Fibroblast of skin of scalp (primary cell): ENCODE results near the gene VSNL1.
"Not testable (repeated sequence)": the region's sequence is repeated elsewhere in the genome, so short reads cannot be mapped to it uniquely, and the experiment has no call there.

Source experiments
- DNase-seq: peaks from one replicate; pipeline ENCODE4 v3.0.0-alpha.2; 2013

The VSNL1 gene

DNA sequence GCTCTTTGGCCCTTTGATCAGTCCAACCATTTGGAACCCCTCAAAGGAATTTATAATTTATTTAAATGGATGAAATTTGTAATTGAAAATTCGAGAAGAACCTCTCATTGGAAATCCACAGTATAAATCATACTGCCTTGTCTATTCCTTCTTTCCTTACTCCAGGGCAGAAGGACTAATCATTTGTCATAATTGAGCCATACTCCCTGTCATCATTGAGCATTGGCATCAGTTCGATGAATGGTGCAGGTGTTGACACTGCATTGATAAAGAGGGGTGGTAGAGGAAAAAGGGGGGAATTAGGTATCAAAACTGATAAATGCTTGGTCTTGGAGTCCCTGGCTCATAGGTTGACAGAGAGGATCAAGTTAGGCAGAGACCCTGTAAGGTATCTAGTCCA, 2.0 kb downstream of the VSNL1 start:
- no peak for DNase-seq

DNA sequence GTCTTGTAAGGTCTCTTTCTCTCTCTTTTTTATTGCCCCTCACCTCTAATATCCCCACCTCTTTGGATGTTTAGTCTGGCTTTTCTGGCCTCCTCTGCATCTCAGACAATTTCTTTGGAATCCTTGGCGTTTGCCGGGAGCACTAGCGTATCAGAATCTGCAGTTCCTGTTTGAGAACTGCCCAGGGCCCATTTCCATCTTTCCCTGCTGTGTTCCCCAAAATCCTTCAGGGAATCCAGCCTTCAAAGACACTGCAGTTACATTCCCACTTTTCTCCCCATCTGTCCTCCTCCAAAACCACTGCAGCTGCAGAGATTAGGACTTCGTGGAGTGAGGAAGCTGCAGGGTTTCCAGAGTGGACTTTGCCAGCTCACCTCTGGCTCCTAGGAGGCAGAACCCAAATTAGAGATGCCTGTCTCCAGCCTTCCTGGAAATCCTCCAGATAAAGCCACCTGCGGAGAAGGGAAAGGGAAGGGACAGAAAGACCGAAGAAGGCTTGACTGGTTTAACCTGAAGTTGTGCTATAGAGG, 2.7 kb downstream of the VSNL1 start:
- no peak for DNase-seq

DNA sequence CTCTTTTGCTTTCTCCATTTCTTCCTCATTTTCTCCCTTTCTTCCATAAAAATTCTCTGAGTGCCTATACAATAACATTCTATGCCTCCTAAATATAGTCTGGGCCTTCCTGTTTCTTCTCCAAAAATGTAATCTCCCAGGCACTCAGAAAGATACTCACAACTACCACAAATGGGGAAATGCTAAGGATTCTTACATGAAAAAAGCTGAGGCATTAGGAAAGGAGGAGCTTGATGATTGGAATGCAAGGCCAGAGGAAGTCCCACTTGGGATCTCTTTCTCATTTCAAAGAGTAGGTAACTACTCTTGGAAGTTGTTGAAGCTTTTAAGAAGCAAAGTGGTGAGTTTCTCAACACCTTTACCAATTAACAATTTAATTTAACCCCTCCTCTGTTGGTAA, 3.4 kb downstream of the VSNL1 start:
- DNase-seq: peak; percentile 71

DNA sequence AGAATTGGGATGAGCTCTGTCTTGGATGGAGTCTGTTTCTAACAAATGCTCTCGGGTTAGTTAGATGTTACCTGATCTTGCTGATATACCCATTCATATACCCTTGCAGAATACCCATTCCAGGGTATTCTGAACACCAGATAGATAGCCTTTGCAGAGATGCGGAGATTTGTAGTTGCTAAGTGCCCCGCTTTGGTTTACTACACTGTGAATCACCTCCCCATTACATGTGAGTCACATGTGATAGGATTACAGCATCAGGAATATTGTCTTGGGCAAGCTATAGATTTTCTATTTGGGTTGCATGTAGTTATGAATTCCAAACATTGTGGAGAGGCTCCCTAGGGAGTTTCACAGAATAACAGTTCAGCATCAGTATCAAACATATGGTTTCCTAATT, 3.8 kb downstream of the VSNL1 start:
- DNase-seq: peak; percentile 90

DNA sequence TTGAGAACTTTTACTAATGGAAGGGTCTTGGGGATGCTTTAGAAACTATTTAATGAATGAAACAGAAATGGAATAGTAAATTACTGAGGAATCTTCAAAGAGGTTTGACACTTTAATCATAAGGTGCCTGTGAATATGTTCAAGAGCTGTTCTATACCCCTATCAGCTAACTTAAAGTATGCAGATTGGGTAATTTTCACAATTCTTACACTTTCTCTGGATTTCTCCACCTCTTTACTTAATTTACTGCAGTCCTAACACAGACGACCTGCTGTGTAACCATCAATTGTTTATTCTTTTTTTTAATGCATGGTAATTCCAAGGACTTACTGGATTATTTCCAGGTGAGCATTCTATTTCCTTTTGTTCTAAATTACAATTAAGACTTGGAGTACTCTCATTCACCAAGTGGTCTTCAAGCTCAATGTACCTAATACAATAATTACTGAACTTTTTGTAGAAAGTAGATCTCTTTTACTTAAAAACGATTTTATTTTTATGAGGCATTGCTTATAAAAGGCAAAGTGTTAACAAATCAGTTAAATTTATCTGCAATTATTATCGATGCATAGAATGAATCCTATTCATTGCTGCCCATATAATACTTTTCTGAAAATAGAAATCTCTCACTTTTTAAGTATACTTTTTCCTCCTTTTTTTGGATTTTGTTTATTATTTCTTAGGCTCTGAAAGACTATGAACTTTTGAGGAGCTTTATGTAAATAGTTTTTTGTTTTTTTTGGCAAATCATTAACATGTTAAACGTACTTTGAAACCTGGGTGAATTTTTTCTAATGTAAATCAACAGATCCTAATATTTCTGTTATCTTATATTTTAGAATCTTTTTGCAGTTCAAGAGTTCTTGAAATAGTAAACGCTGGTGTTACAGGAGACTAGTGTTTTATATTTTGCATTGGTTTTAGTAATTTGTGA, 5.5 kb downstream of the VSNL1 start:
- no peak for DNase-seq

DNA sequence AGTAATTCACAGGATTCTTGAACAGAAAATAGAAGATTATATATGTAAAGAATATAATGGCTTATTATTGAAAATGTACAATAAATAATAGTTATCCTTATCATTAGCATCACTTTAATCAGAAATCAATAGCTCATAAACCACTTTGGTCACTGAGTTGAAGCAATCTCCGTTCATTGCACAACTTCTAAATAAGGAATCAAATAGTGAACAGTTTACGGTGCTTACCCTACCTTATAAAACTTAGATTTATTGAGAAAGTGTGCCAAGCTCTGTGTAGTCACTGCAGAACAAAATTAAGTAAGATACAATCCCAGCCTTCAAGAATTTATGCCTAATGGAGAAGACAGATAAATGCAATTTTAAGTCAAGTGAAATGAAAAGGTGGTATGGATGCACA, 6.7 kb downstream of the VSNL1 start:
- DNase-seq: no peak

DNA sequence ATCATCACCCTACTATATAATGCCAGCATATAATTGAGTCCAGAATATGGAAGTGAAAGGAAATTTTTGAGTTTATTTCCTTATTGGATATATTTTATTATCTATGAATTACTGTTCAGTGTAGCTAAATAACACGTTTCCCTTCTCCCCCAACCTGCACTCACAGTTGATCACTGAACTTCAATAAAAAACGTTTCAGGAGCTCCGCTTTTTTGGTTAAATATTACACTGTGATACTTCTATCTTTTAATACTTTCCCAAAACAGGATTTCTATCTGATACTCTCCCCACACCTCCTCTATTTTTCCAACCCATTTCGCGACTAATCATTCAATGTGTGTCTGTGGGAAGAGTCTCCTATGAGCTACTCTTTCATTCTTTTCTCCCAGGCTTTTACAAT, 7.2 kb downstream of the VSNL1 start:
- no peak for DNase-seq

DNA sequence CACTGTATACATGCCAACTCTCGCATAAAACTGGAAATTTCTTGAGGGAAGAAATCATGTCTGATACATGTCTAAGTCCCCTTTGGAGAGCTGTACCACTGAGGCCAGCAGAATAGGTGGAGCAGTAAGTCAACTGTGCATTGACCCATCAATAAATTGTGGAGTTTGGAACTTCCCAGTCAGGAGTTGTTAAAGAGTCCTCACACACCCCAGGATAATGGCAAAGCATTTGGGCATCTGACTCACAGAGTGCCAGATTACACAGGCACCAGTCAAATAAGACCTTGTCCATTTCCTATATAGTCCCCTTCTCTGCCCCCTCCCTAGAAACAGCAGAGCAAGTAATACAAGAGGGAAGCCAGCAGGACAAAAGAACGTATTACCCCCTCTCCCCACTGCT, 10.4 kb downstream of the VSNL1 start:
- DNase-seq: no peak

DNA sequence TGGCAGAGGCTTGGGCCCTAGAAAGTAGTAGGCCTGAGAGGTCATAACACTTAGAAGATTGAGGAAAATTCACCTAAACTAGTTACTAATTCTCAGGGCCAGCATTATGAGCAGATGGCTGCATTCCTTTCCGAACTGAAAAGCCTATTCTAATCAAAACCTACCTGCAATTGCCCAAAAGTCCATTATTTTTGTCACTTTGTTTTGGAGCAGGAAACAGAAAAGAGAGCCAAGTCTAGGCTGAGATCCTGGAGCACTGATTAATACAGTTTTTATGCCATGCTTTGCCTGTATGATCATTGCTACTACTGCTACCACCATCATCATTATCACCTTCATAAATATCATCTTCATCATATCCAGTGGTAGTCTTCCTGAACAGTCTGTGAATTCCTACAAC, 14.7 kb downstream of the VSNL1 start:
- no peak for DNase-seq

DNA sequence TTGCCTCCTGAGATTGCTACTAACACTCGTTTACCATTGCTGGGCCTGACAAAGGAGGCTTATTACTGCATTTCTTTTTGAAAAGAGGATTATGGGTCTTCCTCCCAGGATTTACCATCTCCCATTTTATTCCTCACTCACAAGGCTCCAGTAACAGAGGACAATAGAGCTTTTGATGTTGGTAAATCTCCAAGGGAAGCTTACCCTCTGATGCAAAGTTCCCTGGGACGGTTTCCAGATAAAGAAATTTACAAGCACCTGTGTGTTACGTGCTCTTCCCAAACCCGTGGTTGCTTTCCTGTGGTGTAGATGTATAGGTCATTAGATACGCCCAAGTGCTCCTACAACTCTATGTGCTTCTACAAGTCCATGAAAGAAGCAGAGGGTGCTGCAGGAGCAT, 17.1 kb downstream of the VSNL1 start:
- DNase-seq: no peak

DNA sequence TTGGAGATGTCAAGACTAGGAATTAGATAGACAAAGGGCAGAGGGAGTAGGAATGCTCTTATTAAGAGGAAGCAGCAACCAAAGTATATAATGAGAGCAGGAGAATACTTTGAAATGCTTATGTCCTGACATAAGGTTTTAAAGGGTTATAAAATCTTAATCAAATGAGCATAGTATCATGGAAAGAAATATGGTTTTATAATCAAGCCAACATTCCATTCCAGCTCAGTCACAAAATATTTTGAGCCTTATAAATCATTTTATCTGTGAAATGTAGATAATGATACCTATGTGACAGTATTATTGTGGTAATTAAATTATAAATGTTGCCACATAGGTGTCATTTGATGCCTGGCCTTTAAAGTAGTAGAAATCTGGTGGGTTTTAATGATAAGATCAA, 17.6 kb downstream of the VSNL1 start:
- peak; percentile 7 for DNase-seq

DNA sequence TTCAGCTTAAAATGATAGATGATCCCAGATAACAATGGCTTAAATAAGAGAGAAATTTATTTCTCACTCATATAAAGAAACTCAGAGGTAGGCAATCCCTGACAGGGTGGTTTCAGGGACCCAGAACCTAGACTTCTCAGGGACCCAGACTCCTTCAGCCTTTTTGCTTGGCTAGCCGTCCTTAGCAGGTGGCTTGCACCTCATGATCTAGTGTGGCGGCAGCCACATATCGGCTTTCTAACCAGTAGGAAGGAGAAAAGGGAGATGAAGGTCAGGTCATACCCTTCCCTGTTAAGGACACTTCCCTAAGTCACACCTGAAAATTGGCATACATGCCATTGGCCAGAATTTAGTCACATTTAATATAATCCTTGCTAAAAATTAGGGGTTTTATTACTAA, 18.4 kb downstream of the VSNL1 start:
- DNase-seq: no peak

DNA sequence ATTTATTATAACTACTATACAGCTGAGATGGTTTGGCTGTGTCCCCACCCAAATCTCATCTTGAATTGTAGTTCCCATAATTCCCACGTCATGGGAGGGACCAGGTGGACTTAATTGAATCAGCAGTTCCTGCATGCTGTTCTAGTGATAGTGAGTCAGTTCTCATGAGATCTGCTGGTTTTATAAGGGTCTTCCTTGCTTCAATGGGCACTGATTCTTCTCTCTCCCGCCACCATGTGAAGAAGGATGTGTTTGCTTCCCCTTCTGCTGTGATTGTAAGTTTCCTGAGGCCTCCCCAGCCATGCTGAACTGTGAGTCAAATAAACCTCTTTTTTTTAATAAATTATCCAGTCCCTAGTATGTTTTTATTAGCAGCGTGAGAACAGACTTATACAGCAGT, 25.2 kb downstream of the VSNL1 start:
- DNase-seq: not testable (repeated sequence)

DNA sequence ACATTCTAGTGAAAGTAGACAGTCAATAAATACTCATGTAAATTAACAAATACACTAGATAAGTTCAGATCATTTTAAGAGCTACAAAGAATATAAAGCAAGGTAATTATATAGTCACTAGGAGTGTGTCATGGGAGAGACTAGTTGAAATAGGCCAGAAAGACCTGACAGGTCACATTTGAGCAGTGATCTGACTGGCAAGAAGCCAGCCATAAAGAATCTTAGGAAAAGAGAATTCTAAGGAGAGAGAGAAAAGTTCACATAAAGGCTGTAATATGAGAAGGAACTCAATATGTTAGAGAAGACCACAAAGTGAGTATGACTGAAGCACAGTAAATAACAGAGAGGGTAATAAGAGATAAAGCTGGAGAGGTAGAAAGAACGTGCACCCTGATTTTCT, 31.2 kb downstream of the VSNL1 start:
- DNase-seq: no peak

DNA sequence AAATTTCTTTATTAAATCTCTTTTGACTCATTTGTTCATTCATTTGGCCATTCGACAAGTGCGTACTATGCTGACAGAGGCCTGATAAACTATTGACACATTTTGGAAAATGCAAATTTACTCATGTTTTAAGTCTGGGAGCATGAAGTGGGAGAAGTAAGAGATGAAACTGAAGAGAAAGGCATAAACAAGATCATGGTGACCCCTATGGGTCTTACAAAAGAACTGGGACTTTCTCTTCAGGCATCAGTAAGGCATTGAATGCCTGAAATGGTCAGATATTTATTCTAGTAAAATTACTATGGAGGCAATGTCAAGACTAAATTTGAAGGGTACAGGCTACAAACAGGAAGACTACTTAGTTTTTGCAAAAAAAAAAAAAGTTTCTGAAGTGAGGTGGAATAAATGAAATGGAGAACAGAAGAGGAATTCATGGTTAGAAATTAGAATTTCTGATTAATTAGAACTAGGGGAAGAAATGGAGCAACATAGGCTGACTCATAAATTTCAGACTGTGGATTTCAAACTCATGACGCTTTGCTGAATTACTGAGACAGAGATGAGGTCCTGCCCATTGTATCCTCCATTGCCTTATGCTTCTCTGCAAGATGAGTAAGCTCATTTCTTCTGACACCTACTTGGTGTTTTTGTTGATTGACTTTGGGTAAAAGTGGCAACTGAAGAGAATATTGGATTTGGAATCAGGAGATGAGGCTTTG, 32.7 kb downstream of the VSNL1 start:
- peak; percentile 18 for DNase-seq

DNA sequence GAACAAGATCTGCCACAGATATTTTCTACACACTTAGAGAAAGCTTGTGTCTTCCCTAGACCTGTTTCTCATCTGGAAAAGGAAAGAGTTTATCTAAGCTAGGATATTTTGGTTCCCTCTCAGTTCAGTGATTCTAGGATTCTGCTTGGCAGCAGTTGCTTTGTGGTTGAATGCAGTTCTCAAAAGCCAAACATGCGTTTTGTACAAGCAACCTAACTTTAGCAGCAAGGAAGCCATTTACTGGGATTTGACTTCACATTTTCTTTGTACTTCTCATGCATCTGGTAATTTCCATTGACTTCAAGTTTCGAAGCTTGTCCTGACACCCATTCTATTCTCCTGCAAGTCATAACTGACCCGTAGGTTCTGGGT, 33.3 kb downstream of the VSNL1 start:
- DNase-seq: no peak

DNA sequence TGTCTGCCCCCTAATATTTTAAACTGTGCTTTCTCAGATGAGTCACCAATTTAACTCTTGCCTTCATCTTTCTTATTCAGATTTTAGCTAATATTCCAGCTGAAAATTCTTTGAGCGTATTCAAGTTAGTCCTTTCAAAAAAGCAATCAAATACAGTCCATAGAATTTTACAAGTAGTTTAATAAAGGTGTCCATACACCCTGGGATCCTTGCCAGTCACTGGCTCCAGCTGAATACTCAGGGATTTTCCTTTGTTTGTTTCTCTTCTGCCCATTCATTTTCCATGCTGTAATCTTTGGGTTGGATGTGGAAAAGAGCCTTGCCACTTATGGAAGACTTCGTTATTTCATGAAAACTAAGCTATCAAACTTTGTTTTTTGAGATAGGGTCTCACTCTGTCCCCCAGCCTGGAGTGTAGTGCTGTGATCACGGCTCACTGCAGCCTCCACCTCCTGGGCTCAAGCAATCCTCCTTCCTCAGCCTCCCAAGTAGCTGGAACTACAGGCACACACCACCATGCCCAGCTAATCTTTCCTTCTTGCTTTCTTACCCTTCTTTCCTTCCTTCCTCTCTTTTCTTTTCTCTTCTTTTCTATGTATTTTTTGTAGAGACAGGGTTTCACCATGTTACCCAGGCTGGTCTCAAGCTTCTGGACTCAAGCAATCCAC, 34.0 kb downstream of the VSNL1 start:
- DNase-seq: no peak

DNA sequence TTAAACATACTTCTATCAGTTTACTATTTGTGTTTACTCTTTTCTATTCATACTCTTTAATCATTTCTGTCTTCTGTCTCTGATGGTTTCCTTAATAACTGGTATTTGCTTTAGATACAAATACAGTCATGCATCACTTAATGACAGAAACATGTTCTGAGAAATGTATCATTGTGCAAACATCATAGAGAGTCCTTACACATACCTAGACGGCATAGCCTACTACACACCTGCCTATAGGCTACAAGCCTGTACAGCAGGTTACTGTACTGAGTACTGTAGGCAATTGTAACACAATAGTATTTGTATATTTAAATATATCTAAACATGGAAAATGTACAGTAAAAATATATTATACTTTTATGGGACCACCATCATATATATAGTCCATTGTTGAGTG, 36.3 kb downstream of the VSNL1 start:
- no peak for DNase-seq

DNA sequence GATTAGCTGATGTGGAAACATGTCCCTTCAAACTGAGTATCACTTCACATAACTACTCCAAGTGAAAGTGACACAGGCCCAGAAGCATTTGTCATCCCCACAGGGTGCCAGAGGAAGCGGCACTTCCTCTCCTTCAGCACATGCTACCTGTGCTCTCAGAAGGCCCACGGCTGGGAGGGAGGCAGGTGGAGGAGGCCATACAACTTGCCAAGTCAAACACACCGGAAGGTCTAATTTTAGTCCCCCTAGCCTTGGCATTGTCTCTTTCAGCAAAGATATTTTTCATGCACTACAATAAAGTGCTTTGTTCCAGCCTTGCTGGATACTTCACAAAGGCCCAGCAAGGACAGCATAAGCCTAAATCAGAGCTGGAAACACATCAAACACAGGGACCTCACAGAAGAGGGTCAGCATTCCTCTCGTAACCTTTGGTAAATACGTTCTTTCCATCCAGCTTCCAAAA, 38.0 kb downstream of the VSNL1 start:
- DNase-seq: no peak

DNA sequence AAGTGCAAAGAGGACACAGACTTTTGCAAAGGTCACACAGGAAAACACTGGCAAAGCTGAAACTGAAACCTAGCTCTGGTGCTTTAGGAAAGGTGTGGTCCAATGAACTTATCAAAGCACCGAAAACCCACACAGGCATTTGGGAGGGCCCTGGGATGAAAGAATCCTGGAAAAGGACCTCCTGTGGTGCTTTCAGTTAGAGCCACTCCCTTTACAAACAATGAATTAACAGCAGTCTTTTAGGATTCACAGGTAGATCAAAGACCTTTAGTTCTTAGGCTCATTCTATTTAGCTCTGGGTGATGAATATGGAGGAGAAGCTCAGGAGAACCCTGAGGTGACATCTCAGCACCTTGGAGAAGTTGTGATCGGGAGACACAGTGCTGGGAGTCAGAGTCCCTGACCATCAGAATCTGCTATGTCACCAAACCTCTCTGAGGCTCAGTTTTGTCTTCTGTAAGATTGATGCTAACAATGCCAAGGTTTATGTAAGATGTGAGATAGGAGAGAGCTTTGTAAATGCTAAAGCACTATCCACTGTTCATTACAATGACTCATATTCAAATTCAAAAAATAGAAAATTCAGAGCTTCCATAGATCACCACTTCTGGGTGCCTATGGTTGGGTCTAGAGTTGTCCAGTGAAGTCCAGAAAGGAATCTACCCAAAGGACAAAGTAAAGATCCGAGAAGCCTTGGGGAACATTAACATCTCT, 39.3 kb downstream of the VSNL1 start:
- DNase-seq: no peak

DNA sequence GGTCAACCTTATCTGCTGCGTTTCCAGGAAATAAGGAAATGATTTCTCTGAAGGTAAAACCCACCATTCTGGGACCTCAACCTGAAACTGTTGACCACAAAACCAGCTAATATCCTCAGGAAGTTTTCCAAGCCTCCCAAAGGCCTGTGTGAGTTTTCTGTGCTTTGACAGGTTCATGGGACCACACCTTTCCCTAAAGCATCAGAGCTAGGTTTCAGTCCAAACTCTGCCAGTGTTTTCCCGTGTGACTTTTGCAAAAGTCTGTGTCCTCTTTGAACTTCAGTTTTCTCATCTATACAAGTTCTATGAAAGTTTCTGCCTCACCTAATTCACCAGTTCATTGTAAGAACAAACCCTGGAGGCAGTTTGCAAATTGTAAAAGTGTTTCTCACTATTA, 39.8 kb downstream of the VSNL1 start:
- no peak for DNase-seq

DNA sequence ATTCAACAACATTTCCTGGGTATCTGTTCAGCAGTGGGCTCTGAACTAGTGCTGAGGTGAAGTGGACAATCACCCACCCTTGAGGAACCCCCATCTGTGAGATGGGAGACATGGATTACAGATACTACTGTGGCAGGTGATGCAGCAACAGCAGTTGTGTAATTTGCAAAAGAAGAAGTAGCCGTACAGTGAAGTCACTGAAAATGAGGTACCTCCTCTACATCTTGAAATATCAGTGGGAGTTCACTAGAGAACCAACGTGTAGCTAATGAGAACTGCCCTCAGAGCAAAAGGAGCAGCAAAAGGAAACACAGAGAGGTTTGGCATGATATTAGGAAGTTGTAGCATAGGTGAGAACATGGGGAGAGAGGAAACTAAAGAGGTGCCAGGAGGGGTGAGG, 41.3 kb downstream of the VSNL1 start:
- DNase-seq: no peak

DNA sequence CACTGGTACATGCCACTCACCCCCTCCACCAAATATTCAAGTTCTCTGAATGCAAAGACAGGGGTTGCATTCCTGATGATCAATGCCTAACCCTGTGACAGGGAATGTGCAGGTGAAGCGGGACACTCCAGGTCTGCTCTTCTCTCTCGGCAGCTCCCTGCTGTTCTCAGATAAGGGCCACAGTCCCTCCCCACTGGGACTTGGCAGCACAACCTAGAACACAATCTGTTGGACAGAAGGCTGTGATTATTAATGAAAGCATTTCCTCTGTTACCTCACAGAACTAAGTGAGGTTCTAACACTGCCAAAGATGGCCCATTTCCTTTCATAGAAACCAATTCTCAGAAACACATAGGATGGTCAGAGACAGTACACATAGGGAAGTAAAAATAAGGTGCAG, 42.7 kb downstream of the VSNL1 start:
- DNase-seq: no peak
